HG03558 (cell line): ENCODE data around the gene SLC30A5.

Experiments used
- ATAC-seq: cut with Tn5 transposase; IDR thresholded peaks from one replicate; pipeline ENCODE4 v1.9.1; 2021; ENCODE audit warnings: moderate number of reproducible peaks; ENCODE audit not compliant: unreplicated experiment; ENCODE audit errors: extremely low read depth

SLC30A5 gene

GRCh38 chr5:69160651-69161050 is 66.8 kb downstream of the SLC30A5 start:
- no peak for ATAC-seq

- peak; percentile 97 for ATAC-seq
Measured at GRCh38 chr5:69166686-69167492, 73.1 kb downstream of the SLC30A5 start, which contains the start of gene CCNB1. TSS of gene CCNB1 (plus strand) at chr5:69167150. CDS start at chr5:69167263, 113 bp downstream.

GRCh38 chr5:69167493-69167855 is 73.7 kb downstream of the SLC30A5 start:
- ATAC-seq = no peak

DNA sequence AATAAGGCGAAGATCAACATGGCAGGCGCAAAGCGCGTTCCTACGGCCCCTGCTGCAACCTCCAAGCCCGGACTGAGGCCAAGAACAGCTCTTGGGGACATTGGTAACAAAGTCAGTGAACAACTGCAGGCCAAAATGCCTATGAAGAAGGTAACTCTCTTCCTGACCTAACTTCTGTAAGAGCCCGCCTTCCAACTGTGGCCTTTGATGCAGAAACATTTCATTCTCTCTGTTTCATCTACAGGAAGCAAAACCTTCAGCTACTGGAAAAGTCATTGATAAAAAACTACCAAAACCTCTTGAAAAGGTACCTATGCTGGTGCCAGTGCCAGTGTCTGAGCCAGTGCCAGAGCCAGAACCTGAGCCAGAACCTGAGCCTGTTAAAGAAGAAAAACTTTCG is 74.1 kb downstream of the SLC30A5 start:
- ATAC-seq = no peak

- no peak for ATAC-seq
Measured at GRCh38 chr5:69170495-69170894, 76.7 kb downstream of the SLC30A5 start.

DNA sequence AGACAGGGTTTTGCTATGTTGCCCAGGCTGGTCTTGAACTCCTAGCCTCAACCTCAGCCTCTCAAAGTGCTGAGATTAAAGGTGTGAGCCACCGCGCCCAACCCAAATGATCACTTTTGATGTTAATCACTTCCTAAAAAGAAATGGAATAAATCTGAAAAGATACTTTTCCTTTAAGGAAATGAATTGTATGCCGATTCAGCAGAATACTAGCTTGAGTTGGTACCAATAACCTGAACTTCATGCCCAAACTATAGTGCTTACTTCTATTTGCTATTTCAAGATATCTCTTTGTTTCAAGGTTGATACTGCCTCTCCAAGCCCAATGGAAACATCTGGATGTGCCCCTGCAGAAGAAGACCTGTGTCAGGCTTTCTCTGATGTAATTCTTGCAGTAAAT is 77.2 kb downstream of the SLC30A5 start:
- no peak for ATAC-seq
